GM21515 (cell line): ENCODE measurements around the gene TINAG.

ENCODE experiments used
- ATAC-seq: cut with Tn5 transposase; IDR thresholded peaks from one replicate; pipeline ENCODE4 v1.9.1; 2021; ENCODE audit not compliant: unreplicated experiment

The TINAG gene, protein sequence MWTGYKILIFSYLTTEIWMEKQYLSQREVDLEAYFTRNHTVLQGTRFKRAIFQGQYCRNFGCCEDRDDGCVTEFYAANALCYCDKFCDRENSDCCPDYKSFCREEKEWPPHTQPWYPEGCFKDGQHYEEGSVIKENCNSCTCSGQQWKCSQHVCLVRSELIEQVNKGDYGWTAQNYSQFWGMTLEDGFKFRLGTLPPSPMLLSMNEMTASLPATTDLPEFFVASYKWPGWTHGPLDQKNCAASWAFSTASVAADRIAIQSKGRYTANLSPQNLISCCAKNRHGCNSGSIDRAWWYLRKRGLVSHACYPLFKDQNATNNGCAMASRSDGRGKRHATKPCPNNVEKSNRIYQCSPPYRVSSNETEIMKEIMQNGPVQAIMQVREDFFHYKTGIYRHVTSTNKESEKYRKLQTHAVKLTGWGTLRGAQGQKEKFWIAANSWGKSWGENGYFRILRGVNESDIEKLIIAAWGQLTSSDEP

GRCh38 chr6:54308289-54308985 lies at the start of gene TINAG:
TSS of gene TINAG (plus strand) at chr6:54308441. CDS start at chr6:54308551, 110 bp downstream.
- ATAC-seq: no peak

DNA sequence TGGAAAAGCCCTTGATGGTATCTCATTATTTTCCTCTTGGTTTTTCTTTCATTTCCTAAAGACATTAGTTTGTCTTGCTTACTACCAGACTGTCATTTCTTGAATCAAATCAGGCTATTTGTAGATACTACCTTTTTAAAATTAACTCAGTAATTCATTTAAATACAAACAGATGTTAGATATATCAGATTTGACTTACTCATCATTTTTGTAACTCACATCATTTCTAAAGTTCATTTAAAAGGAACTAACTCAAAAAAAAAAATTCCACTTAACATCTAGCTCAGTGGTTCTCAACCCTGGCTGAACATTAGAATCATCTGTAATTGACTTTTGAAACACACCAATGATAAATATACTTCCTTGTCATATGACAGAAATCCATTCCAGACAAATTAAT lies 48.2 kb upstream of the TINAG start:
- no peak for ATAC-seq

GRCh38 chr6:54262499-54262898 lies 45.7 kb upstream of the TINAG start:
- no peak for ATAC-seq

DNA sequence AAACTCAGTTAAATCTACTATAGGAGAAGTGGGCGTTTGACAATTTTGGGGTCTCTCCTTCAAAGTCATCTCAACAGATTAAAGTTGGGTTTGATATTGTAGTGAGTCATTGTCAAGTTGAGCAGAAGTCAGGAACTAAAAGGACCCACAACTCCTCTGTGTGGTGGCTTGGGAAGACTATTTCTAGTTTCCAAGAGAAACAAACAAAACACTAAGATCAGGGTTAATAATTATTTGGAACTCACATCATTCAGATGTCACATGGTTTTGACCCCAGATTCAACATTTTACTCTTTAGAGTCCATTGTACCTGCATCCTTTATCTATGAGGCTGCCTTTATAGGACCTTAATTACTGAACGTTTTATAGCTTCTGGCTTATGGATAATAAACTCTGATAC lies 45.3 kb upstream of the TINAG start:
- ATAC-seq: no peak

- ATAC-seq: no peak
These were observed 43.5 kb upstream of the TINAG start for GRCh38 chr6:54264581-54265272.

GRCh38 chr6:54266400-54266923 lies 41.8 kb upstream of the TINAG start:
- ATAC-seq: no peak

DNA sequence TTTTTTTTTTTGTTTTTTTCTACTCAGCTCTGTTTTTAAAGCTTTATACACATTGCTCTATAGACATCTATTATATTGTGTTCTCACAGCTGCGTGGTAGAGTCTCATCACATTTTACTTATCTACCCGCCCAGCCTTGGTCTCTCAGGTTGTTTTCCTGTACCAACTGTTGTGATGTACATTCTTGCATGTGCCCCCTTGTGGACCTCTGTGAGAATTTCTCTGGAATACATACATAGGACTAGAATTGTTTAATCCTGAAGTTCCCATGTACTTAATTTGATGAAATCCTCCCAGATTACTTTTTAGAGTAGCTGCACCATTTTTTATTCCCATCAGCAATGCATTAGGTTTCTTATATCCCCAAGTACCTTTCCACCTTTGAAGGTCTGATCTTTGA lies 40.4 kb upstream of the TINAG start:
- ATAC-seq: no peak

- ATAC-seq: no peak
These were observed 34.9 kb upstream of the TINAG start for GRCh38 chr6:54273214-54273820.

GRCh38 chr6:54274383-54274782 lies 33.9 kb upstream of the TINAG start:
- no peak for ATAC-seq

DNA sequence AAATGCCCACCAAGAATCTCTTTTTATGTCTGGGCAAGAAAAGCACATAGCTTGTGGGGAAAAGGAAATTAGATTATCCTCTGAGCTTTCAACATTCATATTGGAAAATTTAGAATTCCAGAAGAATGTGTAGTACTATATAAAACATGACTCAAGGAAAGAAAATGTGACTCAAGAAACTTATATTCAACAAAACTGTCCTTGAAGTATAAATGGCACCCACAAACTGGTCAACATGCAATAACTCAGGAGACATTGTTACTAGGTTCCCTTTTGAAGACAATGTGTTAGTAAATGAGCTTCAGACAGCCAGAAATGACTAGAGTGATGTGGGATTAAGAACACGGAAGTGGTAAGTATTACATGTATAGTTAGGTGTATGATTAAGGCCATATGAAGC lies 26.1 kb upstream of the TINAG start:
- no peak for ATAC-seq

GRCh38 chr6:54284161-54284860 lies 23.9 kb upstream of the TINAG start:
- ATAC-seq: no peak

- no peak for ATAC-seq
These were observed 22.6 kb upstream of the TINAG start for GRCh38 chr6:54285595-54285994.

DNA sequence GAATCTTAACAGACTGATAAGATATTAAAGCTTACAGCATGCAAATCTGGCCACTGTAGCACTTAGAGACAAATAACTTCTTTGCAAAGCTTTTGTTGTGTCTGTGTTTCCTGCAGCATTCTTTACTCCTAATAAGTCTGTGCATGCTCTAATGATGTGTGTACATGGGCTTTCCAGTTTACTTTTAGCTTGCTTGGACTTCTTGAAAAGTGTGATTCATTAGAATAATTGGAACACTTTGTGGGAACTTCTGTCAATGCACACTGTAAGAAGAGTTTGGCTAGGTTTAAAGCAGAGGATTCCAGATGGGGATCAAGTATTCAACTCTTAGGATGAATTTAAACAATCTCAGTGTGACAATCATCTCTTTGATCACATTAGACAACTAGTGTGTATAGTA lies 22.1 kb upstream of the TINAG start:
- no peak for ATAC-seq

DNA sequence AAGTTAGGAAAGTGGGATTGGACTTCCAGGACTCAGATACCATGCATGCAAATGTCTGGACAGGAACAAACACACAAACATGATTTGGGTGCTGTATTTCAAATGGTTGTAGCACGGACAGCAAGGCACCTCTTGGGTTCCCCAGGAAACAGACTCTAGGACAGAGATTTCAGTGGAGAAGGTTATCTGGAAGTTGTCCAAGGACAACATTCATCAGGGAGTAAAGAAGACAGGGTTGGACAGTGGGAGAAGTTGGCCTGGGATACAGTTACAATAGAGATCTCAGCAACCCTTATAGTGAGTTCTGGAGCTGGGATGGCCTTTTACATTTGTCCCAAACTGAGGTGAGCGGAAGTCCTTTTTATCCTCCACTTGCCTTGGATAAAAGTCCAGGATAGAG lies 19.8 kb upstream of the TINAG start:
- ATAC-seq: no peak

- ATAC-seq: no peak
These were observed 18.8 kb upstream of the TINAG start for GRCh38 chr6:54289426-54289825.

DNA sequence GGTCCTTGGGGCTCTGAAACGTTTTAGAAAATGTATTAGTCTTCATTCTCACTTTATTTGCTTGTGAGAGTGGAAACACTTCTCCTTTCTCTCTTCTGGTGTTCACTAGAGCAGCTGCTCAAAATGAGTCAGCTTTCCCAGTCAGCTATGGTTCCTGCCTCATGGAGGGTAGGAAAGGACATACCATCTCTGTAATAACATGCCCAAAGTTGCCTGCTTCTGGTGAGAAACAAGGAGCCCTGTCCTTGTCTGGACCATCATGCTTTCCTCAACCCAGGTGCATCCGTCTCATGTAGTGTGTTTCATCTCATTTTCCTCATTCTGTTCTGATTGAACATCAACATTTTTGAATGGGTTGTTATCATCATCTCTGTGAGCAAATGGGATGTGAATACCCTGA lies 17.1 kb upstream of the TINAG start:
- ATAC-seq: peak; percentile 77

- ATAC-seq: peak; percentile 77
These were observed 16.5 kb upstream of the TINAG start for GRCh38 chr6:54291738-54292137.

DNA sequence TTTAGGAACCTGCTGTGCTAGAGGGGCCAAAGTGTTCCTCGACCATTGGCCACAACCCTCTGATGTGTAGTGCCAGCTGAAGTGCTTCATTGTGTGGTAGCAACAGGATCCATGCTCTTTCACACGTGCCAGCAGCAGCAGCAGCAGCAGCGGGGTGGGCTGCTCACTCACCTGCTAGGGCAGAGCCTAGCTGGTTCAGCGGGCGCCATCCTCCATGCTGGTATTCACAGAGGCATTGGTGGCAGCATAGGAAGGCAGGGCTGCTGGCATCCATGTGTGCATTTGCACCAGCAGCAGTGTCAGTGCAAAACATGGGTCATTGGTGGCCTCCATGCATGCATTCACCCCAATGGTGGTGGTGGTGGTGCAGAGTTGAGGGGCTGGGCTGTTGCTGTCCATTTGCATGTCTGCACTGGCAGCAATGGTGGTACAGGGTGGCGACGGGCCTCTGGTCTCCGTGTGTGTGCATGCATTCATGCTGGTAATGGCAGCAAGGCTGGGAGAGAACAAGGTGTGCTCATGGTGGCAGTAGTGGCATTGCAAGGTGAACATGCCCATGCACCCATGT lies 13.2 kb upstream of the TINAG start:
- no peak for ATAC-seq

- no peak for ATAC-seq
These were observed 8.5 kb upstream of the TINAG start for GRCh38 chr6:54299542-54300269.
